Measurements from ENCODE around the gene REXO5.

DNA sequence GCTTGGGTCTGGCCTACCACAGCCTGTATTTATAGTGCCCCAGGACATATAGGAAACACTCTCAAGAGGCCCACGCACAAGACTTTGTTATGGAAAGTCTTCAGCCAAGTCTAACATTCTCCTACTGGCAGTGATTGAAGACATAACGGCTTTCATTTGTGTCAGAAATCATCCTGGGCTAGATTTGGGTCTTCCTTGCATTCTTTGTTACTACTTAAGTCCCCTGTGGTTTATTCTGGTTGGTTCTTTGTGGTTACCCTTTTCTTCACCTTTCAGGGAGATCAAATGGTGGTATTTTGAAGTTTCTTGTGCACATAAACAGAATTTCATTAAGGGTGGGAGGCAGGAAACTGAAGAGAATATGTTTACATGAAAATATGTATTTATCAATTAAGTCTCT, 37.7 kb downstream of the REXO5 start:
- TF ChIP-seq, protein P1, sequence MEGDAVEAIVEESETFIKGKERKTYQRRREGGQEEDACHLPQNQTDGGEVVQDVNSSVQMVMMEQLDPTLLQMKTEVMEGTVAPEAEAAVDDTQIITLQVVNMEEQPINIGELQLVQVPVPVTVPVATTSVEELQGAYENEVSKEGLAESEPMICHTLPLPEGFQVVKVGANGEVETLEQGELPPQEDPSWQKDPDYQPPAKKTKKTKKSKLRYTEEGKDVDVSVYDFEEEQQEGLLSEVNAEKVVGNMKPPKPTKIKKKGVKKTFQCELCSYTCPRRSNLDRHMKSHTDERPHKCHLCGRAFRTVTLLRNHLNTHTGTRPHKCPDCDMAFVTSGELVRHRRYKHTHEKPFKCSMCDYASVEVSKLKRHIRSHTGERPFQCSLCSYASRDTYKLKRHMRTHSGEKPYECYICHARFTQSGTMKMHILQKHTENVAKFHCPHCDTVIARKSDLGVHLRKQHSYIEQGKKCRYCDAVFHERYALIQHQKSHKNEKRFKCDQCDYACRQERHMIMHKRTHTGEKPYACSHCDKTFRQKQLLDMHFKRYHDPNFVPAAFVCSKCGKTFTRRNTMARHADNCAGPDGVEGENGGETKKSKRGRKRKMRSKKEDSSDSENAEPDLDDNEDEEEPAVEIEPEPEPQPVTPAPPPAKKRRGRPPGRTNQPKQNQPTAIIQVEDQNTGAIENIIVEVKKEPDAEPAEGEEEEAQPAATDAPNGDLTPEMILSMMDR (IDR thresholded peaks at IDR 0.05): no peak
- TF ChIP-seq POLR2A (IDR thresholded peaks at IDR 0.05) (no peak), POLR2AphosphoS5 (IDR thresholded peaks at IDR 0.05) (no peak)
